ENCODE results near the gene LRFN3. TPM values are rescaled to one million over a fixed set of nuclear protein-coding genes. Genes with fewer than 3 reads are reported as not detected.
A peak's percentile ranks its signal among the peaks of the same experiment; 100 is the strongest.

LRFN3 gene
- total RNA-seq, 1 experiment from 2014 or later, result 14.6 TPM

GRCh38 chr19:35939307-35940077 lies 3.3 kb downstream of the LRFN3 start:
- Histone ChIP-seq H3K4me1 (ENCODE audit: insufficient read depth, low read length, poor library complexity, severe bottlenecking) (peaks cover 3% of the 10 kb centered on the region), H3K27ac (ENCODE audit: low read depth, low read length, poor library complexity, severe bottlenecking) (no peak overlapping the region), H3K27me3 (replicated peaks; ENCODE audit: insufficient read depth, low read depth, low read length, poor library complexity) (no peaks in the 10 kb centered on the region), H3K36me3 (ENCODE audit: insufficient read depth, low read length, poor library complexity, severe bottlenecking) (no peaks in the 10 kb centered on the region), H3K9me3 (ENCODE audit: low read depth, low read length, poor library complexity, severe bottlenecking) (no peaks in the 10 kb centered on the region), H3K4me3 (ENCODE audit: low read depth, low read length, poor library complexity, severe bottlenecking) (no peak overlapping the region)
- POLR2A ChIA-PET (ENCODE audit: low non-redundant PET), result no interaction called here
- CTCF ChIA-PET, result interaction anchor here (0.5 kb wide), 1 partner anchor 76 kb away, joined by 9 read pairs; no protein-coding TSS in a partner anchor
- no peak for DNase-seq (ENCODE audit: low spot score)
- TF ChIP-seq CTCF (conservative IDR thresholded peaks at IDR 0.05; ENCODE audit: low read depth, low read length) (no peak), EZH2 (IDR thresholded peaks at IDR 0.05; ENCODE audit: borderline replicate concordance, low read depth, low read length, poor library complexity, severe bottlenecking) (no peak)
- intact Hi-C loops (cut with micrococcal nuclease; ENCODE audit: unreplicated experiment), result loop anchor here (10.0 kb wide), 1 partner anchor 195 kb away; the partner anchor contains the start of genes IGFLR1, LIN37, PSENEN and U2AF1L4
- no TSS peak for BruUV-seq (replicated peaks)

GRCh38 chr19:35940078-35940775 lies 4.1 kb downstream of the LRFN3 start:
- no TSS peak for BruUV-seq (replicated peaks)
- Histone ChIP-seq H3K27me3 (replicated peaks; ENCODE audit: insufficient read depth, low read depth, low read length, poor library complexity) (no peaks in the 10 kb centered on the region), H3K36me3 (ENCODE audit: insufficient read depth, low read length, poor library complexity, severe bottlenecking) (no peaks in the 10 kb centered on the region), H3K4me1 (ENCODE audit: insufficient read depth, low read length, poor library complexity, severe bottlenecking) (peaks cover 3% of the 10 kb centered on the region), H3K4me3 (ENCODE audit: low read depth, low read length, poor library complexity, severe bottlenecking) (no peak overlapping the region), H3K9me3 (ENCODE audit: low read depth, low read length, poor library complexity, severe bottlenecking) (no peaks in the 10 kb centered on the region), H3K27ac (ENCODE audit: low read depth, low read length, poor library complexity, severe bottlenecking) (no peak overlapping the region)
- no peak for DNase-seq (ENCODE audit: low spot score)
- POLR2A ChIA-PET (ENCODE audit: low non-redundant PET), result no interaction called here
- CTCF ChIA-PET, result interaction anchor here (0.5 kb wide), 1 partner anchor 77 kb away, joined by 9 read pairs; no protein-coding TSS in a partner anchor
- TF ChIP-seq CTCF (conservative IDR thresholded peaks at IDR 0.05; ENCODE audit: low read depth, low read length), result no peak
- TF ChIP-seq EZH2 (IDR thresholded peaks at IDR 0.05; ENCODE audit: borderline replicate concordance, low read depth, low read length, poor library complexity, severe bottlenecking), result no peak
- intact Hi-C loops (cut with micrococcal nuclease; ENCODE audit: unreplicated experiment), result no loop called here

GRCh38 chr19:35940839-35941238 lies 4.7 kb downstream of the LRFN3 start:
- Histone ChIP-seq H3K36me3 (ENCODE audit: insufficient read depth, low read length, poor library complexity, severe bottlenecking) (no peaks in the 10 kb centered on the region), H3K4me1 (ENCODE audit: insufficient read depth, low read length, poor library complexity, severe bottlenecking) (no peaks in the 10 kb centered on the region), H3K27me3 (replicated peaks; ENCODE audit: insufficient read depth, low read depth, low read length, poor library complexity) (no peaks in the 10 kb centered on the region), H3K4me3 (ENCODE audit: low read depth, low read length, poor library complexity, severe bottlenecking) (no peak overlapping the region), H3K9me3 (ENCODE audit: low read depth, low read length, poor library complexity, severe bottlenecking) (no peaks in the 10 kb centered on the region), H3K27ac (ENCODE audit: low read depth, low read length, poor library complexity, severe bottlenecking) (no peak overlapping the region)
- intact Hi-C loops (cut with micrococcal nuclease; ENCODE audit: unreplicated experiment), result no loop called here
- TSS peak; percentile 6 for BruUV-seq (replicated peaks)
- DNase-seq (ENCODE audit: low spot score), result no peak
- CTCF ChIA-PET, result no interaction called here
- TF ChIP-seq CTCF (conservative IDR thresholded peaks at IDR 0.05; ENCODE audit: low read depth, low read length) (no peak), EZH2 (IDR thresholded peaks at IDR 0.05; ENCODE audit: borderline replicate concordance, low read depth, low read length, poor library complexity, severe bottlenecking) (no peak)
- POLR2A ChIA-PET (ENCODE audit: low non-redundant PET), result no interaction called here

Data from A673 (cell line).